Limb (tissue), 2 donors: Measurements from ENCODE around the gene IGSF11.

Experiments used
- DNase-seq, 2 donors: peaks; one replicate each; pipeline ENCODE4 v3.0.0-alpha.2; 2016; ENCODE audit errors: extremely low spot score in 2 of 2

The IGSF11 gene

GRCh38 chr3:118951089-118951488, 83.6 kb downstream of the IGSF11 start:
- no peak for DNase-seq

GRCh38 chr3:118949113-118949760, 85.4 kb downstream of the IGSF11 start:
- no peak for DNase-seq

- DNase-seq: no peak
These were observed 86.5 kb downstream of the IGSF11 start for GRCh38 chr3:118948146-118948545.

- no peak for DNase-seq
These were observed 88.2 kb downstream of the IGSF11 start for GRCh38 chr3:118946449-118946848.

- DNase-seq: no peak
These were observed 88.8 kb downstream of the IGSF11 start for GRCh38 chr3:118945834-118946233.

GRCh38 chr3:118943597-118943996, 91.0 kb downstream of the IGSF11 start:
- DNase-seq: no peak

GRCh38 chr3:118942671-118943070, 92.0 kb downstream of the IGSF11 start:
- no peak for DNase-seq

GRCh38 chr3:118942195-118942594, 92.5 kb downstream of the IGSF11 start:
- DNase-seq: no peak

- DNase-seq: no peak
These were observed 93.4 kb downstream of the IGSF11 start for GRCh38 chr3:118941236-118941635.

GRCh38 chr3:118938183-118938961, 96.3 kb downstream of the IGSF11 start:
- no peak for DNase-seq

GRCh38 chr3:118936811-118937210, 97.8 kb downstream of the IGSF11 start:
- DNase-seq: no peak

GRCh38 chr3:118932822-118933558, 101.7 kb downstream of the IGSF11 start:
- DNase-seq: no peak

- DNase-seq: no peak
These were observed 102.7 kb downstream of the IGSF11 start for GRCh38 chr3:118931996-118932395.

- DNase-seq: no peak
These were observed 107.2 kb downstream of the IGSF11 start for GRCh38 chr3:118927449-118927848.

GRCh38 chr3:118912188-118912587, 122.5 kb downstream of the IGSF11 start:
- DNase-seq: no peak

GRCh38 chr3:118910332-118910731, 124.3 kb downstream of the IGSF11 start:
- no peak for DNase-seq

- no peak for DNase-seq
These were observed 124.9 kb downstream of the IGSF11 start for GRCh38 chr3:118909763-118910162.

GRCh38 chr3:118907909-118908308, 126.7 kb downstream of the IGSF11 start:
- no peak for DNase-seq

GRCh38 chr3:118900737-118901525, 133.7 kb downstream of the IGSF11 start:
- DNase-seq: no peak

- DNase-seq: no peak
These were observed 144.4 kb downstream of the IGSF11 start for GRCh38 chr3:118890206-118890605.

- DNase-seq: no peak
These were observed 145.0 kb downstream of the IGSF11 start for GRCh38 chr3:118889691-118890090.

GRCh38 chr3:118886708-118887107, 147.9 kb downstream of the IGSF11 start:
- no peak for DNase-seq
